ENCODE measurements around the gene MAP3K4. TPM values are rescaled to one million over a fixed set of nuclear protein-coding genes. Genes with fewer than 3 reads are reported as not detected.

Gene MAP3K4
- total and polyA plus RNA-seq, 2 donors from 2014 or later: 13.0 to 52.8 TPM

DNA sequence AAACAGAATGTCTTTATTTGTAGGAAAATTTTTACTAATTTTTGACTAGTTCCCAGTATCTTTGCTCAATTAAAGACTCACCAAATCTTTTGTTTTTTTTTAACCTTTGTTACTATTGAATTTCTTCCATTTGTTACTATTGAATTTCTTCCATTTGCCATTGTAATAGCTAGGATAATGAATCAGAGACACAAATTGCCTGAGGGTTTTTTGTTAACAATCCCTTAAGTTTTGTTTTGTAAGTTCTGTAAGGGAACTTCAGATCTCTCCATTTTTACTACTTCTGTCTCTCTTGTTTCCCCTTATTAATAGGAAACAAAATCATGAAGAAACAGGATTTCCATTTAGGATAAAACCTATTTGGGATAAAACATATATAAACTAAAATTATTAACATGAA is 104.3 kb downstream of the MAP3K4 start:
- no peak overlapping the region for H3K4me3 ChIP-seq (ENCODE audit: low read length in 3 of 3)
- TF ChIP-seq, protein P1, sequence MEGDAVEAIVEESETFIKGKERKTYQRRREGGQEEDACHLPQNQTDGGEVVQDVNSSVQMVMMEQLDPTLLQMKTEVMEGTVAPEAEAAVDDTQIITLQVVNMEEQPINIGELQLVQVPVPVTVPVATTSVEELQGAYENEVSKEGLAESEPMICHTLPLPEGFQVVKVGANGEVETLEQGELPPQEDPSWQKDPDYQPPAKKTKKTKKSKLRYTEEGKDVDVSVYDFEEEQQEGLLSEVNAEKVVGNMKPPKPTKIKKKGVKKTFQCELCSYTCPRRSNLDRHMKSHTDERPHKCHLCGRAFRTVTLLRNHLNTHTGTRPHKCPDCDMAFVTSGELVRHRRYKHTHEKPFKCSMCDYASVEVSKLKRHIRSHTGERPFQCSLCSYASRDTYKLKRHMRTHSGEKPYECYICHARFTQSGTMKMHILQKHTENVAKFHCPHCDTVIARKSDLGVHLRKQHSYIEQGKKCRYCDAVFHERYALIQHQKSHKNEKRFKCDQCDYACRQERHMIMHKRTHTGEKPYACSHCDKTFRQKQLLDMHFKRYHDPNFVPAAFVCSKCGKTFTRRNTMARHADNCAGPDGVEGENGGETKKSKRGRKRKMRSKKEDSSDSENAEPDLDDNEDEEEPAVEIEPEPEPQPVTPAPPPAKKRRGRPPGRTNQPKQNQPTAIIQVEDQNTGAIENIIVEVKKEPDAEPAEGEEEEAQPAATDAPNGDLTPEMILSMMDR (IDR thresholded peaks at IDR 0.05; ENCODE audit: borderline replicate concordance, extremely low read depth, insufficient read depth): no peak
- H3K36me3 ChIP-seq (ENCODE audit: control insufficient read depth in 2 of 3, insufficient read depth in 3 of 3, low read length in 3 of 3): peaks cover 0 to 29% (median 18%) of the 10 kb centered on the region in 3 donors
- intact Hi-C loops (cut with DNase I): no loop called here
- no peak overlapping the region for H3K9ac ChIP-seq (ENCODE audit: low read length in 3 of 3)
- no peaks in the 10 kb centered on the region for H3K4me1 ChIP-seq (ENCODE audit: control insufficient read depth in 2 of 3, insufficient read depth in 2 of 3, low read depth in 1 of 3, low read length in 3 of 3)
- DNase-seq (no peak), FAIRE-seq (no peak)
- H3K9me3 ChIP-seq (ENCODE audit: control insufficient read depth in 2 of 3, insufficient read depth in 1 of 3, low read length in 3 of 3): no peaks in the 10 kb centered on the region
- H3K27ac ChIP-seq (ENCODE audit: low read depth in 2 of 2, low read length in 2 of 2): no peak overlapping the region
- no peaks in the 10 kb centered on the region for H3K27me3 ChIP-seq (ENCODE audit: control insufficient read depth, insufficient read depth, low read length)

GRCh38 chr6:161100072-161100471 is 108.5 kb downstream of the MAP3K4 start:
- no peak overlapping the region for H3K27ac ChIP-seq (ENCODE audit: low read depth in 2 of 2, low read length in 2 of 2)
- no peak overlapping the region for H3K4me3 ChIP-seq (ENCODE audit: low read length in 3 of 3)
- H3K9ac ChIP-seq (ENCODE audit: low read length in 3 of 3): no peak overlapping the region
- no peaks in the 10 kb centered on the region for H3K9me3 ChIP-seq (ENCODE audit: control insufficient read depth in 2 of 3, insufficient read depth in 1 of 3, low read length in 3 of 3)
- no peaks in the 10 kb centered on the region for H3K27me3 ChIP-seq (ENCODE audit: control insufficient read depth, insufficient read depth, low read length)
- H3K4me1 ChIP-seq (ENCODE audit: control insufficient read depth in 2 of 3, insufficient read depth in 2 of 3, low read depth in 1 of 3, low read length in 3 of 3): no peaks in the 10 kb centered on the region
- DNase-seq (no peak), FAIRE-seq (no peak)
- TF ChIP-seq, protein P1 (IDR thresholded peaks at IDR 0.05; ENCODE audit: borderline replicate concordance, extremely low read depth, insufficient read depth): no peak
- H3K36me3 ChIP-seq (ENCODE audit: control insufficient read depth in 2 of 3, insufficient read depth in 3 of 3, low read length in 3 of 3): peaks cover 0 to 30% (median 20%) of the 10 kb centered on the region in 3 donors
- intact Hi-C loops (cut with DNase I): no loop called here

DNA sequence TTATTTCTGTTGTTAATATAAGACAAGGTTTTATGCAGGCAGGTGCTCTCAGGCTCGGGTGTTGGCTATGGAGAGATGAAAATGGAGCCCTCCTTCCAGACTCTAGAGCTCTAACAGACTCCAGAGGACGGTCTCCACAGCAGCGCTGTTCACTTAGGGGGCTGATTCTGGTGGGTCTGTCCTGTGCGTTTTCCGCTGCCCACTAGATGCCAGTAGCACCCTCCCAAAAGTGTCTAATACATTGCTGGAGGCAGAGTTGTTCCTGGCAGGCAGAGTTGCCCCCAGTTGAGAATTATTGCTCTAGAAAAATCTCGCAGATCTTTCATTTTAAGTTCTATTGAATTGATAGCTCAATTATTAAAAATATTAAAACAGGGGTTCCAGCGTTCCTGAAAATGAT is 109.9 kb downstream of the MAP3K4 start:
- DNase-seq: peak in 3 of 5 donors; percentile 10 to 44 (median 26)
- H3K36me3 ChIP-seq (ENCODE audit: control insufficient read depth in 2 of 3, insufficient read depth in 3 of 3, low read length in 3 of 3): peaks cover 0 to 36% (median 15%) of the 10 kb centered on the region in 3 donors

More for the DNA sequence above, 109.9 kb downstream of the MAP3K4 start:
- no peak overlapping the region for H3K9ac ChIP-seq (ENCODE audit: low read length in 3 of 3)
- no peaks in the 10 kb centered on the region for H3K4me1 ChIP-seq (ENCODE audit: control insufficient read depth in 2 of 3, insufficient read depth in 2 of 3, low read depth in 1 of 3, low read length in 3 of 3)
- no peak overlapping the region for H3K4me3 ChIP-seq (ENCODE audit: low read length in 3 of 3)
- H3K27ac ChIP-seq (ENCODE audit: low read depth in 2 of 2, low read length in 2 of 2): no peak overlapping the region
- TF ChIP-seq, protein P1 (IDR thresholded peaks at IDR 0.05; ENCODE audit: borderline replicate concordance, extremely low read depth, insufficient read depth): no peak
- no peaks in the 10 kb centered on the region for H3K9me3 ChIP-seq (ENCODE audit: control insufficient read depth in 2 of 3, insufficient read depth in 1 of 3, low read length in 3 of 3)
- no peak for FAIRE-seq
- intact Hi-C loops (cut with DNase I): no loop called here
- H3K27me3 ChIP-seq (ENCODE audit: control insufficient read depth, insufficient read depth, low read length): no peaks in the 10 kb centered on the region
